ENCODE results near the gene IMMP1L.
"Not testable (repeated sequence)": the region's sequence is repeated elsewhere in the genome, so short reads cannot be mapped to it uniquely, and the experiment has no call there.

IMMP1L gene, protein sequence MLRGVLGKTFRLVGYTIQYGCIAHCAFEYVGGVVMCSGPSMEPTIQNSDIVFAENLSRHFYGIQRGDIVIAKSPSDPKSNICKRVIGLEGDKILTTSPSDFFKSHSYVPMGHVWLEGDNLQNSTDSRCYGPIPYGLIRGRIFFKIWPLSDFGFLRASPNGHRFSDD

DNA sequence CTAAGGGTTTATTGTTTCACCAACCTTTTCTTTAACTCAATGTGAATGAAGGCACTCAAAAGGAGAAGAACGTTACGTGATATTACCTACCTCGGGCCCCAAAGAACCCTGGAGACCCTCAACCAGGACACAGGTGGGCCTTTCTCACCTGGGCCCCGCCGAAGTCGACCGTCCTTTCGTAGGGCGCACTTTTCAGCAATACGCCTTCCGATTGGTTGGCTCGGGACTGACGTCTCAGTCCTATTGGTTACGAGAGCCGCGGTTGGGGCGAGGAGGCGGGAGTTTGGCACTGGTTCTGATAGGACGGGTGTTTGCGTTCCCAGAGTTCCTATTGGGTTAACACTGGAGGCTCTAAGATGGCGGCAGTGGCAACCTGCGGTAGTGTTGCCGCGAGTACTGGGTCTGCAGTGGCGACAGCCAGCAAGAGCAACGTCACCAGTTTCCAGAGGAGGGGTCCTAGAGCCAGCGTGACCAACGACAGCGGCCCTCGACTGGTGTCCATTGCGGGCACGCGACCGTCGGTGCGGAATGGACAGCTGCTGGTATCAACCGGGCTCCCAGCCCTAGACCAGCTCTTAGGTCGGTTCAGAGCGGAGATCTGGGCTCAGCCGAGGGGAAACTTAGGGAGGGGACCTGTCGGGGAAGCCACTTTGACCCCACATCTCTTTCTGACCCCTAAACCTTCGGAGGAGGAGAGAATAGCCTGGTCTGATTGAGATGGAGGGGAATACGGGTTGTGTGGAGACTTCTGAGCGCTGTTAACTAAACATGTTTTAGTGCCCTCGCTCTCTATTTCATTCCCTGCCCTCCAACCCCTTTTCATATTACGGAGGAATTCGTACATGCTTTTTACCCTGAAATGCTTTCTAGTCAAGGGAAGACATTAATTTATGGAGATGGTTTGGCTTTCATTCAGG, at the start of gene IMMP1L, which contains the start of gene ELP4:
Gene IMMP1L (minus strand): TSS at position 194 of the 917 bp plus-strand sequence. CDS start 46,346 bp downstream, outside the sequence.
Gene ELP4 (plus strand): TSS at position 339 of the 917 bp plus-strand sequence. CDS start 18 bp downstream, at position 357.
- in situ Hi-C loops (cut with MboI; ENCODE audit: low sequenced_read_pairs) = no loop called here

DNA sequence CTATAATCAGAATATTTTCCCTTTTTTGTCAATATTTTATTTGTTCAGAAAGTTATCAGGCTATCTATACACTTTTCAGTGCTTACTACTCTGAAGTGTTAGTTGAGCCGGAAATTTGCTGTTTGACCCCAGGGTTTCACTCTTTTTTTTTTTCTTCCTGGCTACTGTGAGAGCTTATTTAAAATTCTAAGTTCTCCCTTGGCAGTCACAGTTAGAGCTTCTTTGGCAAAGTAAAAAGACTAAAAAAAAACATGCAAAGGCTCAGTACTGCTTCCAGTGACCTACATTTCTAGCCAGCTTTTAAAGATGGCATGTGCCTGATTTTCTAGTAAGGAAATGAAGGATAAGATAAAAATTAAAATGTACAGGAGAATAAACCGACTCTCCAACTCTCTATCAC, 48.6 kb upstream of the IMMP1L start:
- in situ Hi-C loops (cut with MboI; ENCODE audit: low sequenced_read_pairs) = no loop called here

DNA sequence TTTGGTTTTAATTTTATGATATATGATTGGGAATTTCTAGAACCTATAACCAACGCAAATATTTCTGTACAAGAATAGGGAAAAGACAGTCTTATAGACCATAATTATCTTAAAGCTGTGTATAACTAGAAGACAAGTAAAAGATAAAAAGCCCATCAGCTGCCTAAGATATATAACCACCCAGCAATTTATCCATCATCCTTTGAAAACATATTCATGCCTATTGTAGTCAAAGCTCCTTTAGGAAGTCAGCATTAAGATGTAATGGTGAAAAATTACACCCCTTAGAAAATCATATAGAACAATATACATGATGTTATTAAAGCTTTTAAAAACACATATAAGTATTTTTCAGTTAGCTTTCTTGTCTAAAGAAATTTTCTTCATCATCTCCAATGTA, 46.5 kb upstream of the IMMP1L start:
- in situ Hi-C loops (cut with MboI; ENCODE audit: low sequenced_read_pairs) = no loop called here

DNA sequence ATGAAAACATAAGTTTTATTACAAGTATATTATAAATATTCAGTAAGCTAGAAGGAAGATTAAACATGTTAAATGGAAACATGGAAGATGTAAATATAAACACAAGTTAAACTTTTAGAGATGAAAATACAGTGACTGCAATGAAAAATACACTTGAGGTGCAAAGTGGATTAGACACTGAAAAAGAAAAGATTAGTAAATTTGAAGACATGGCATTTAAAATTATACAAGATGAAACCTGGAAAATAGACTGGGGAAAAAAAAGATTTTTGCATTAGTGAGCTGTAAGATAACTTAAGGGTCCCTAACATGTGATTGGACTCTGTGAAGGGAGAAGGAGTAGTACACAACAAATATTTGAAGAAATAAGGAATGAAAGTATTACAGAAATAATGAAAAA, 33.4 kb upstream of the IMMP1L start:
- in situ Hi-C loops (cut with MboI; ENCODE audit: low sequenced_read_pairs) = no loop called here

DNA sequence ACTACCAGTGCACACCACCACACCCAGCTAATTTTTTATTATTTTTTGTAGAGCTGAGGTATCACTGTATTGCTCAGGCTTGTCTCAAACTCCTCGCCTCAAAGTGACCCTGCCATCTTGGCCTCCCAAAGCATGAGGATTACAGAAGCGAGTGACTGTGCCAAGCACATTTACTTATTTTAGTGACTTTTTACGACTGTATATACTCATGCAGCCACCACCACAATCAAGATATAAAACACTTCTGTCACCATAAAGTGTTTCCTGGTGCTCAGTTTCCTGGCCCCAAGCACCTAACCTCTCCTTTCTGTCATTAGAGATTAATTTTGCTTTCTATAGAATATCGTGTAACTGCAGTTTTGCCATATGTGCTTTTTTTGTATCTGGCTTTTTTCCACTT, 26.1 kb upstream of the IMMP1L start:
- in situ Hi-C loops (cut with MboI; ENCODE audit: low sequenced_read_pairs) = no loop called here

DNA sequence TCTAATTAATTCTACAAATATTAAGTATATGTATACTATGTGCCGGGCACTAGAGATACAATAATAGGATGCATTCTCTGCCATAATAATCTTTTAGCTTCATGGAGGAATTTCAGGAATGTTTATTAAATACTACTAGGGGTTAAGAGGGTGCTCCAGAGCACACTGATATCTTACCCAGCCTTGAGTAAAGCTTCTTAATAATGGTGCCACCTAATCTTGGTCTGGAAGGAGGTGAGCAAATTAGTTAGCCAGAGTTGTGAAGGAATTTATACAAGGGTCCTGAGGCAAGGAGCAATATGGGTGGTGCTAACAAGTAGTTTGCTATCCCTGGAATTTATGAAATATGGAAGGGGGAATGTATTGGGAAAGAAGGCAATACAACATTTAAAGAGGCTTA, 21.9 kb upstream of the IMMP1L start:
- in situ Hi-C loops (cut with MboI; ENCODE audit: low sequenced_read_pairs) = no loop called here

DNA sequence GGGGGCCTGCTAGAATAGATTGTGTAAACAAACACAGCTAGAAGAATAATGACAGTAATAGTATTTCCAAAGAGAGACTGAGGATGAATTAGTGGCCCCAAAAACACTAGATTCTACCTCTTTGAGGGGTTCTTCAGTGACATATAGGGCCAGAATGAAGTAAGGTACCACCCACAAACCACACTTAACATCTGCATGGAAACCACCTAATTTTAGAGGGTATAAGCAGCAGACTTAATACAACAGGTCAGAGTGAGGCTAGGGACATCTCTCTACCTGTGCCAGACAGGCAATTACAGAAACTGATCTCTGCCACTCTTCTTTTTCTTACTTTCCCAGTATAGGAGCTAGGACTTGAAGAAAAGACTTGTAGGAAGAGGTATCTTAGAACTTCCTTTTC, 20.3 kb upstream of the IMMP1L start:
- in situ Hi-C loops (cut with MboI; ENCODE audit: low sequenced_read_pairs) = no loop called here

DNA sequence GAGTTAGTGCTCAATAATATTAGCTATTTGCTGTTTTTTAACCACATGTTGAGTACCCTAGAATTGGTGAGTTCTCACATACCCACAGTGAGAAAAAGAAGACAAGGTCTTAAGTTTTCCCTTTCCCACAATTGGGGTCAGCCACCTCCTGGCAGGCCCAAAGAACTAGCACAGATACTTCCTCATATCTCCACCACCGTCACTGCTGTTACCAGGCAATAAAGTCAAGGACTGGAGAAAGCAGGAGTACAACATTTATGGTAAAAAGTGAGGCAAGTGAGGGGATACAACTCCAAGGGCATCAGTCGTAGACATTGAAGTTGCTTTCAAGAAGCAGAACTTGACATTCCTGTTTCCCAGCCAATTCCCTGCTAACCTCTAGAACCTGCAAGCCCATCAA, 19.8 kb upstream of the IMMP1L start:
- in situ Hi-C loops (cut with MboI; ENCODE audit: low sequenced_read_pairs) = no loop called here

DNA sequence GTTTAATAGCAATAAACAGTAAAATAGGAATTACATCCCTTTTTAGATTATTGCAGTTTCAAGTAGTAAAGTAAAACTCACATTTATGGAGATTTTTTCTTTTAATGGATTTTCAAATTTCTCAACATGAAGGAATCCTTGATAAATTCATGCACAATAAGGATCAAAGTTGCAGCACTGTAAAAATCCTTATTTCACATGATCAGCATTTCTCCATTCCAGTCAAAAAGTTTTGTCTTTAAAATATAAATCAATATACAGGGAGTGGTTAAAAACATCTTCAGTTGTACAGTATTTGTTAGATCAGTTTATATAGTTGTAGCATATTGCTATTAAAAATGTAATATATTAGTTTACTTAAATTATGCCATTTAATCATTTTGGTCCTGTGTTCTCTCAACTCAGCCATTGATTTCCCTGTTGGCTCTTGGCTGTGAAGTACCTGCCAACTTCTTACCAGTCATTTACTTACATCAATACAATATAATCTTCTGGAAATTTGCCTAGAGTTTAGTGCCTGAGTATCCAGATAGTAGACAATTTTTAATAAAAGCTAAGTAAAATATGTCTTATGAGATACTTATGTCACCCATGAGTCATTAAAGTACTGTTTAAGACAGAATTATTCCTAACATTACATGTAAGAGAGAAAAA, 12.2 kb upstream of the IMMP1L start:
- in situ Hi-C loops (cut with MboI; ENCODE audit: low sequenced_read_pairs) = no loop called here

DNA sequence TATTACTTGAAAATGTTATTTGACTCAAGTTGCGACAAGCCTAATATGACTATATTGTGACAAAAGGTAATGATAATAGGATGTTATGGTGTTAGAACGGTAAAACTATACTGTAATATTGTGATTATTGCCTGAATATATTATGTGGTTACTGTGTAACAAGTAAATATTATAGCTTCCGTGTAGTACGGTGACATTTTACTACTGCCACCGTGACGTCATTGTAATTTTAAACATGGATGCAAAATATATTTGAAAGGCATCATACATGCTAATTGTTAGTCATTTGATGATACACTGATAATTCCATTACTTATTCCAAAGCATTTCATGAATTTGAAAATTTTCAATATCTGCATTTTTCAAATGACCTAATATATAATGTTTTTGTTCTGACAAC, 2.7 kb upstream of the IMMP1L start:
- in situ Hi-C loops (cut with MboI; ENCODE audit: low sequenced_read_pairs) = no loop called here

DNA sequence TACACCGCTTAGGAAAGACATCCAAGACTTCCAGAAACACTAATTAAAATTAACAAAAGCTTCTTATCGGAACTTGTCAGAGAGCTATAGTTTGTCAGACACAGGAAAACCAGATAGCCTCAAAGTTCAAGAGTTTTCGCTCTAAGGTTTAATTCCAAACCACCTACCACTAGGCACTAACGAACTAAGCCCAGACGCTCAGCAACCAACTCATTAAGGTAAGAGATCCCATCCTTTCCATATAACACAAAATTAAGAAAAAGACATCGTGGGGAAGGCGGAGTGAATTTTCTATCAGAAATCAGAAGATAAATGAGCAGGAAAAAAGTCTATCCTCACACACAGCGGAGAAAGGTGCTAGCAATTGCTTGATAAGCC, 382 bp downstream of the IMMP1L start:
- in situ Hi-C loops (cut with MboI; ENCODE audit: low sequenced_read_pairs) = no loop called here

DNA sequence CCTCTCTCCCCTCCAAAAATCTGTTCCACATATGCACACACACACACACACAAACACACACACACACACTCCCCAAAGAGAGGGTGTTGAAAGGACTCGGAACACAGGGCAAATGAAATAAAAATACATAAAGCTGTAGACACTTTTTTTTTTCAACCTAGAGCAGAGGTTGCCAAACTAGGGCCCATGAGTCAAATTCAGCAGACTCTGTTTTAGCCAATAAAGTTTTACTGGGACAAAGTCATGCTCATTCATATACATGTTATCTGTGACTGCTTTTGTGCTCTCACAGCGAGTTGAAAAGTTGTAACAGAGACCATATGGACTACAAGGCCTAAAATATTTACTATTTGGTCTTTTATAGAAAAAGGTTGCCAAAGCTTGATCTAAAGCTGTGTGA, 8.9 kb downstream of the IMMP1L start:
- in situ Hi-C loops (cut with MboI; ENCODE audit: low sequenced_read_pairs) = no loop called here

DNA sequence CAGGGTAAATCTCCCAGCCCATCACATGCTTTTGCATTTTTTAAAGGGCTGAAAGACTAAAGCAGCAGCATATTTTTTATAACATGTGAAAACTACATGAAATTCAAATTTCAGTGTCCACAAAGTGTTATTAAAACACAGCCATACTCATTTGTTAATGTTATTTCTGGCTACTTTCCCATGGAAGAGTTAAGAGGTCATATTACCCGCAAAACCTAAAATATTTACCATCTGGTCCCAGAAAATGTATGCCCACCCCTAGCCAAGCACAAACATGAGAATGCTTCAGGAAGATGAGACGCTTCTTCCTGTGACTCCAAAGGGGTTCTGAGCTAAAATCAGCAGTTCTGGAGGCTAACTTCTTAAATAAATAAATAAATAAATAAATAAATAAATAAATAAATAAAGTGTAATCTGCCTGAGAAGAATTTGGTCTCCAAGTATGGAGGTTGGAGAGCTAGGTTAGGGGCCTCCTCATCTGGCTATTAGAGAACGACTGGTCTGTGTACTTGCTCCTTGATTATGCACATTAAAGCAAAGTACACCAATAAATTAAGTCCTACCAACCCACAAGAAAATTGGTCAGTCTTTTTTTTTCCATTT, 9.7 kb downstream of the IMMP1L start:
- in situ Hi-C loops (cut with MboI; ENCODE audit: low sequenced_read_pairs) = no loop called here

DNA sequence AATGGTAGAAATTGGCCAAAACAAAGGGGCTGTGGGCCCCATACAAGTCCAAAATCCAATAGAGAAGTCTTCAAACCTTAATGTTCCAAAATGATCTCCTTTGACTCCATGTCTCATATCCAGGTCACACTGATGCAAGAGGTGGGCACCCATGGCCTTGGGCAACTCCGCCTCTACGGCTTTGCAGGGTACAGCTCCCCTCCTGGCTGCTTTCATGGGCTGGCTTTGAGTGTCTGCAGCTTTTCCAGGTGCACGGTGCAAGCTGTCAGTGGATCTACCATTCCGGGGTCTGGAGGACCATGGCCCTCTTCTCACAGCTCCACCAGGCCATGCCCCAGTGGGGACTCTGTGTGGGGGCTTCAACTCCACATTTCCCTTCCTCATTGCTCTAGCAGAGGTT, 15.7 kb downstream of the IMMP1L start:
- in situ Hi-C loops (cut with MboI; ENCODE audit: low sequenced_read_pairs) = not testable (repeated sequence)

DNA sequence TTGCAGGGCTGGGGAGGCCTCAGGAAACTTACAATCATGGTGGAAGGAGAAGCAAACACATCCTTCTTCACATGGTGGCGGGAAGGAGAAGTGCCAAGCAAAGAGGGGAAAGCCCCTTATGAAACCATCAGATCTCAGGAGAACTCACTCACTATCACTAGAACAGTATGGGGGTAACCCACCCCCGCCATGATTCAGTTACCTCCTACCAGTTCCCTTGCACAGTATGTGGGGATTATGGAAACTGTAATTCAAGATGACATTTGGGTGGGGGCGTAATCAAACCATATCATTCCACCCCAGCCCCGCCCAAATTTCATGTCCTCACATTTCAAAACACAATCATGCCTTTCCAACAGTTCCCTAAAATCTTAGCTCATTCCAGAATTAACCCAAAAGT, 16.2 kb downstream of the IMMP1L start:
- in situ Hi-C loops (cut with MboI; ENCODE audit: low sequenced_read_pairs) = no loop called here

DNA sequence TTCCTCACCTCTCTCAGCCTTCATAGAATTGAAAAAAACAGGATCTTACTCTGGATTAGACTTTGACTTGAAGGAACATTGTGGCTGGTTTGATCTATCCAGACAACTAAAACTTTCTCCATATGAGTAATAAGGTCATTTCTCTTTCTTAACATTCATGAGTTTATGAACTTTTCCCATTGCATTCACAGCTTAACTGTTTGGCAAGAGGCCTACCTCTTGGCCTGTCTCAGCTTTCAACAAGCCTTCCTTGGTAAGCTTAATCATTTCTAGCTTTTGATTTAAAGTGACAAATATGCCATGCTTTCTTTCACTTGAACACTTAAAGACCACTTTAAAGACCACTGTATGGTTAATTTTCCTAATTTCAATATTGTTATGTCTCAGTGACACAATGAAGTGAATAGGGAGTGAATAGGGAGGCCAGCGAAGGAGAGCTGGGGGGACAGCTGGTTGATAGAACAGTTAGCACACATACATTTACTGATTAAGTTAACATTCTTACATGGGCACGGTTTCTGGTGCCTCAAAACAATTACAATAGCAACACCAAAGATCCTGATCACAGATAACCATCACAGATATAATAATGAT, 17.0 kb downstream of the IMMP1L start:
- in situ Hi-C loops (cut with MboI; ENCODE audit: low sequenced_read_pairs) = no loop called here

DNA sequence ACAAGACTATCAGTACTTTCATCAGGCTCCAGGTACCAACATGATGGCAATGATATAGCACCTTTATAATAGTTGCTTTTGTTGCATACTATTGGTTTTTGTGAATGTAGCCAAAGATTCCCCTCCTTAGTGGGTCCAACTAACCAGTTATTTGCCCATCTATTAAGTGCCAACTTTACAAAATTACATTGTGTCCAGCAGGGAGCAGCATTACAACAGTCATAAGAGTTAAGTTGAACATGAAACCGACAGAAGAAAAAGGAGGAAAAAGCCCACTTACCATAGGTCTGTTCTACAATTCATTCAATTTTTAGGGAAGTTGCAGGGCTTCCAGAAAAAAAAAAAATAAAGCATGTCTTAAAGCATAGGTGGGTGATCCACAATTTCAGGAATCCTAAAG, 21.6 kb downstream of the IMMP1L start:
- in situ Hi-C loops (cut with MboI; ENCODE audit: low sequenced_read_pairs) = no loop called here

DNA sequence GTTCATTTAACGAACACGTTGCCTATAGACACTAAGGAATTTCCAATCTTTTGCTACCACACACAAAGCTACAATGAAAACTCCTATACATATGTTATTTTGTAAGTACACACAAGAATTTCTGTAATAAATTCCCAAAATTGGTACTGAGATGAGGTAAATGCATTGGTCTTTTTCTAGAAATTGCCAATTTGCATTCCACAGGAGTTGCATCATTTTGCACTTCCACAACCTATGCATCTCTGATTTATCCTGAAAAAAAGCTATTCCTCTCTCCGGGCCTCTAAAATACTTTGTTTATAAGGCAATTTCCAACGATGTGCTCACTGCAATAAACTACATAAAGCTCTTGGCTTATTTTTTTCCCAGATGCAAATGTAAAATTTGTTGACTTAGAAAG, 24.9 kb downstream of the IMMP1L start:
- in situ Hi-C loops (cut with MboI; ENCODE audit: low sequenced_read_pairs) = no loop called here

DNA sequence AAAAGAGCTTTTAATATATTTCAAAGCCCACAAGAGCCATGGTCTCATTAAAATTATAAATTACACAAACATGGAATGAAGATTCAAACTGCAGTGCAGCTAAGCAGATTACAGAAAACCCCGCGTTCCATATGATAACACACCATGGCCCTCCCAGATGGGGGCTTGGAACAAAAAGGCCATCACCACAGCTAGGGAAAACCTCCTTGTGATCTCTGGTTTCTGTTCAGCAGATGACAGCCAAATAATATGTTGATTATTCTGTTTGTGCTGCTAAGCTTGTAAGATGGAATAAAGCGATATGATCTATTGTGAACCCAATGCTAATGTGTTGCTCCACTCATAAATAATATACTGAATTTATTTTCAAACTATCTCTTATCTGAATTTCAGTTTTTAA, 28.5 kb downstream of the IMMP1L start:
- in situ Hi-C loops (cut with MboI; ENCODE audit: low sequenced_read_pairs) = no loop called here

DNA sequence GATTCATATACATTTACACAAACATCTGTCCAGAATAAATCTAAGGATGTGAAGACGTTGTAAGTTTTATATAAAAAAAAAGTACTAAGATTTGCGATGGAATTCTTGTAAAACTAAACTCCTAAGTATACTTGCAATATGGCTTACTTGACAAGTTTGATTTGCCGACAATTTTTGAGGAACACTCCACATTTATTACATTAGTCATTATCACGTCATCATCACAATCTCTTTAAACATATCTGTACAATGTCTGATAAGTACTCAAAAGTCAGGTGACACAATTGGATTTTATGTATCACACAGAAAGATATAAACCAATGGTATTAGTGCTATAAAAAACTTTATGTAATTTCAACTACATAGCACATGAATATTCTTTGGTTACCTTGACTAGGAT, 30.4 kb downstream of the IMMP1L start:
- in situ Hi-C loops (cut with MboI; ENCODE audit: low sequenced_read_pairs) = no loop called here

DNA sequence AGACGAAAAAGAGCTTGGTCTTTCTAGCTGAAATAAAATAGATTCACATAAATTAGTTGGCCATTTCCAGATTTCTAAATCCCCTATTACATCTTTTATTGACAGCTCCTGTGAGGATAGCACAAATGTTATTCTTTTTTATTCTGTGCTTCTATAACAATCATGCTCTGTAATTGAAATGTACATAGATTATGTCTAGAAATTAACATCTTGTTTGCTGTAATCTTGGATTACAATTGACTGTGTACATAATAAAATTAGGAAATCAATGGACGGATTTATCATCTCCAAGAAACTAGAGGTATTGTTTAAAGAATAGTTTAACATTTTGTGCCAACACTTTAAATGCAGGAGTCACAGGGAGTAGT, 31.2 kb downstream of the IMMP1L start:
- in situ Hi-C loops (cut with MboI; ENCODE audit: low sequenced_read_pairs) = no loop called here
